DLD1 (cell line): ENCODE measurements around the gene GRAMD1B.
"Not testable (repeated sequence)": the region's sequence is repeated elsewhere in the genome, so short reads cannot be mapped to it uniquely, and the experiment has no call there.

Experiments used
- in situ Hi-C: cut with HindIII; loops from 2 replicates; pipeline ENCODE4 v1.10.0; 2017; ENCODE audit warnings: low sequenced_read_pairs

The GRAMD1B gene

GRCh38 chr11:123559523-123559955 is 129.5 kb downstream of the GRAMD1B start:
- in situ Hi-C loops, result no loop called here

GRCh38 chr11:123560006-123560405 is 129.9 kb downstream of the GRAMD1B start:
- in situ Hi-C loops, result no loop called here

GRCh38 chr11:123561431-123561800 is 131.3 kb downstream of the GRAMD1B start:
- in situ Hi-C loops, result no loop called here

GRCh38 chr11:123562158-123562557 is 132.1 kb downstream of the GRAMD1B start:
- in situ Hi-C loops, result no loop called here

GRCh38 chr11:123562829-123563228 is 132.8 kb downstream of the GRAMD1B start:
- in situ Hi-C loops, result no loop called here

- in situ Hi-C loops, result no loop called here
Observed at GRCh38 chr11:123564221-123564620, 134.2 kb downstream of the GRAMD1B start.

- in situ Hi-C loops, result no loop called here
Observed at GRCh38 chr11:123566852-123567251, 136.8 kb downstream of the GRAMD1B start.

GRCh38 chr11:123567466-123567865 is 137.4 kb downstream of the GRAMD1B start:
- in situ Hi-C loops, result no loop called here

GRCh38 chr11:123568367-123568870 is 138.3 kb downstream of the GRAMD1B start:
- in situ Hi-C loops, result no loop called here

- in situ Hi-C loops, result no loop called here
Observed at GRCh38 chr11:123569393-123569792, 139.3 kb downstream of the GRAMD1B start.

- in situ Hi-C loops, result no loop called here
Observed at GRCh38 chr11:123570939-123571580, 141.0 kb downstream of the GRAMD1B start.

- in situ Hi-C loops, result not testable (repeated sequence)
Observed at GRCh38 chr11:123572791-123573190, 142.7 kb downstream of the GRAMD1B start.

GRCh38 chr11:123573286-123573685 is 143.2 kb downstream of the GRAMD1B start:
- in situ Hi-C loops, result no loop called here

- in situ Hi-C loops, result no loop called here
Observed at GRCh38 chr11:123575441-123575840, 145.4 kb downstream of the GRAMD1B start.

- in situ Hi-C loops, result no loop called here
Observed at GRCh38 chr11:123576082-123576481, 146.0 kb downstream of the GRAMD1B start.

- in situ Hi-C loops, result no loop called here
Observed at GRCh38 chr11:123576501-123576900, 146.4 kb downstream of the GRAMD1B start.

- in situ Hi-C loops, result no loop called here
Observed at GRCh38 chr11:123577081-123577598, 147.1 kb downstream of the GRAMD1B start.

GRCh38 chr11:123578778-123579481 is 148.9 kb downstream of the GRAMD1B start:
- in situ Hi-C loops, result no loop called here

GRCh38 chr11:123579482-123579812 is 149.4 kb downstream of the GRAMD1B start:
- in situ Hi-C loops, result no loop called here

GRCh38 chr11:123580137-123580536 is 150.1 kb downstream of the GRAMD1B start:
- in situ Hi-C loops, result no loop called here

- in situ Hi-C loops, result no loop called here
Observed at GRCh38 chr11:123580557-123581275, 150.6 kb downstream of the GRAMD1B start.
